Measurements from ENCODE around the gene ATF7IP2. TPM values are rescaled to one million over a fixed set of nuclear protein-coding genes. Genes with fewer than 3 reads are reported as not detected.

The ATF7IP2 gene
- total and polyA plus RNA-seq, 12 donors, result 16.2 to 97.6 (median 71.9) TPM

DNA sequence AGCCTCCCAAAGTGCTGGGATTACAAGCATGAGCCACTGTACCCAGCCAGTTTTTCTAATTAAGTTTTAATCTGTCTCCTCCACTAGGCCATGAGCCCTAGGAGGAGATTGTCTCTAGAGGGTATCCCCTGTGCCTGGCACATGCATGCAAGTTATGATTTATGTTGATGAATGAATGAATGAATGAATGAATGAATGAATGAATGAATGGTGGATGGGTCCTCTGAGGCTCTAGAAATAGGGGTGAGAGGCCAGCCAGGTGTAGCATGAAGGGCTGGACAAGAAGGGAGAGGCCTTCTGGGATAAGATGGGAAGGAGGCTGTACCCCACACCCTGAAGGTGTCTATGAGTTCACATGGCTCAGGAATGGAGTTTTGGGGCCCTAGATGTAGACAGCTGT is 145.7 kb downstream of the ATF7IP2 start:
- Histone ChIP-seq H3K9me3 (replicated peaks in 1 of 3) (no peaks in the 10 kb centered on the region), H3K27ac (no peak overlapping the region), H3K27me3 (no peaks in the 10 kb centered on the region), H3K36me3 (replicated peaks in 1 of 2) (no peaks in the 10 kb centered on the region), H3K4me3 (no peak overlapping the region), H3K4me1 (replicated peaks in 1 of 2) (no peaks in the 10 kb centered on the region)
- TF ChIP-seq, protein P1, sequence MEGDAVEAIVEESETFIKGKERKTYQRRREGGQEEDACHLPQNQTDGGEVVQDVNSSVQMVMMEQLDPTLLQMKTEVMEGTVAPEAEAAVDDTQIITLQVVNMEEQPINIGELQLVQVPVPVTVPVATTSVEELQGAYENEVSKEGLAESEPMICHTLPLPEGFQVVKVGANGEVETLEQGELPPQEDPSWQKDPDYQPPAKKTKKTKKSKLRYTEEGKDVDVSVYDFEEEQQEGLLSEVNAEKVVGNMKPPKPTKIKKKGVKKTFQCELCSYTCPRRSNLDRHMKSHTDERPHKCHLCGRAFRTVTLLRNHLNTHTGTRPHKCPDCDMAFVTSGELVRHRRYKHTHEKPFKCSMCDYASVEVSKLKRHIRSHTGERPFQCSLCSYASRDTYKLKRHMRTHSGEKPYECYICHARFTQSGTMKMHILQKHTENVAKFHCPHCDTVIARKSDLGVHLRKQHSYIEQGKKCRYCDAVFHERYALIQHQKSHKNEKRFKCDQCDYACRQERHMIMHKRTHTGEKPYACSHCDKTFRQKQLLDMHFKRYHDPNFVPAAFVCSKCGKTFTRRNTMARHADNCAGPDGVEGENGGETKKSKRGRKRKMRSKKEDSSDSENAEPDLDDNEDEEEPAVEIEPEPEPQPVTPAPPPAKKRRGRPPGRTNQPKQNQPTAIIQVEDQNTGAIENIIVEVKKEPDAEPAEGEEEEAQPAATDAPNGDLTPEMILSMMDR (IDR thresholded peaks at IDR 0.05), result no peak
- no peak for TF ChIP-seq POLR2A (IDR thresholded peaks at IDR 0.05)
- no peak for DNase-seq
- intact Hi-C loops (cut with DNase I), result no loop called here

Small RNA genes within 50 kb of the gene (small RNA-seq; reads per million reads assigned to genes)
- gene RNU6-633P, result 0 reads per million in 2 donors

Other genes starting within 250 kb of the ATF7IP2 start
- gene GRIN2A, start 203.6 kb upstream of the ATF7IP2 start, total RNA-seq, result 1 to 10 TPM in 1 of 9 donors, under 1 TPM in 6, not detected in 2; 0.11 to 1.2 (median 0.38) TPM
- gene GRIN2A, start 203.6 kb upstream of the ATF7IP2 start, polyA plus RNA-seq, result under 1 TPM; 0.07 to 0.46 (median 0.08) TPM
- 10 to 100 TPM in 8 of 9 donors, 1 to 10 TPM in 1; 6.2 to 34.0 (median 15.4) TPM for gene EMP2, start 194.5 kb downstream of the ATF7IP2 start, total RNA-seq
- 10 to 100 TPM in 2 of 3 donors, 1 to 10 TPM in 1; 5.9 to 10.2 (median 10.0) TPM for gene EMP2, start 194.5 kb downstream of the ATF7IP2 start, polyA plus RNA-seq

Data from adrenal gland (tissue), 12 donors.